ENCODE results near the gene MMADHC. TPM values are rescaled to one million over a fixed set of nuclear protein-coding genes. Genes with fewer than 3 reads are reported as not detected.

MMADHC gene
- total RNA-seq, 1 donor from 2014 or later = 69.6 TPM

GRCh38 chr2:149625671-149626070 lies 38.1 kb upstream of the MMADHC start:
- TF ChIP-seq CTCF (IDR thresholded peaks at IDR 0.05) = no peak
- peaks cover 7% of the 10 kb centered on the region for H3K27me3 Mint-ChIP-seq
- H3K36me3 Mint-ChIP-seq (ENCODE audit: low read depth) = no peaks in the 10 kb centered on the region
- no peak for DNase-seq
- no peaks in the 10 kb centered on the region for H3K9me3 Mint-ChIP-seq
- ATAC-seq (ENCODE audit: low read depth) = no peak
- intact Hi-C loops (cut with micrococcal nuclease) = no loop called here
- ChIA-PET POLR2A (no interaction called here), CTCF (no interaction called here)
- no peak overlapping the region for H3K4me3 Mint-ChIP-seq
- H3K4me1 Mint-ChIP-seq = peaks cover 3% of the 10 kb centered on the region
- H3K27ac Mint-ChIP-seq = no peak overlapping the region

GRCh38 chr2:149625271-149625670 lies 37.7 kb upstream of the MMADHC start:
- no peak overlapping the region for H3K27ac Mint-ChIP-seq
- POLR2A ChIA-PET = no interaction called here
- CTCF ChIA-PET = no interaction called here

GRCh38 chr2:149622343-149622742 lies 34.8 kb upstream of the MMADHC start:
- Mint-ChIP-seq H3K36me3 (ENCODE audit: low read depth) (no peaks in the 10 kb centered on the region), H3K4me1 (peaks cover 3% of the 10 kb centered on the region), H3K4me3 (no peak overlapping the region), H3K9me3 (no peaks in the 10 kb centered on the region), H3K27ac (no peak overlapping the region), H3K27me3 (peaks cover 19% of the 10 kb centered on the region)
- intact Hi-C loops (cut with micrococcal nuclease) = no loop called here
- POLR2A ChIA-PET = no interaction called here
- no peak for TF ChIP-seq CTCF (IDR thresholded peaks at IDR 0.05)
- DNase-seq (no peak), ATAC-seq (ENCODE audit: low read depth) (no peak)
- CTCF ChIA-PET = no interaction called here

More at GRCh38 chr2:149625271-149625670, 37.7 kb upstream of the MMADHC start:
- ATAC-seq (ENCODE audit: low read depth) (no peak), DNase-seq (no peak)
- Mint-ChIP-seq H3K27me3 (peaks cover 9% of the 10 kb centered on the region), H3K9me3 (no peaks in the 10 kb centered on the region), H3K36me3 (ENCODE audit: low read depth) (no peaks in the 10 kb centered on the region), H3K4me3 (no peak overlapping the region), H3K4me1 (peaks cover 3% of the 10 kb centered on the region)
- intact Hi-C loops (cut with micrococcal nuclease) = no loop called here
- TF ChIP-seq CTCF (IDR thresholded peaks at IDR 0.05) = no peak

GRCh38 chr2:149617476-149617875 lies 29.9 kb upstream of the MMADHC start:
- POLR2A ChIA-PET = no interaction called here
- no peaks in the 10 kb centered on the region for H3K4me1 Mint-ChIP-seq
- H3K36me3 Mint-ChIP-seq (ENCODE audit: low read depth) = no peaks in the 10 kb centered on the region
- DNase-seq (no peak), ATAC-seq (ENCODE audit: low read depth) (no peak)
- no peak overlapping the region for H3K27ac Mint-ChIP-seq
- H3K9me3 Mint-ChIP-seq = no peaks in the 10 kb centered on the region
- TF ChIP-seq CTCF (IDR thresholded peaks at IDR 0.05) = no peak
- no peak overlapping the region for H3K4me3 Mint-ChIP-seq
- CTCF ChIA-PET = no interaction called here
- intact Hi-C loops (cut with micrococcal nuclease) = no loop called here
- peaks cover 15% of the 10 kb centered on the region for H3K27me3 Mint-ChIP-seq

- intact Hi-C loops (cut with micrococcal nuclease) = no loop called here
- Mint-ChIP-seq H3K4me1 (no peaks in the 10 kb centered on the region), H3K4me3 (no peak overlapping the region), H3K9me3 (no peaks in the 10 kb centered on the region), H3K36me3 (ENCODE audit: low read depth) (no peaks in the 10 kb centered on the region), H3K27me3 (peaks cover 14% of the 10 kb centered on the region), H3K27ac (no peak overlapping the region)
- no peak for TF ChIP-seq CTCF (IDR thresholded peaks at IDR 0.05)
- DNase-seq (no peak), ATAC-seq (ENCODE audit: low read depth) (no peak)
- ChIA-PET POLR2A (no interaction called here), CTCF (no interaction called here)
Observed at GRCh38 chr2:149616681-149617456, 29.3 kb upstream of the MMADHC start.
